Stimulated activated CD4-positive, alpha-beta T cell treated with anti-CD3 and anti-CD28 coated beads, Interleukin-1b, Interleukin-23, amount 100 ng/mL, for 24 hours (primary cell): ENCODE results near the gene CTF1.
"Not testable (repeated sequence)": the region's sequence is repeated elsewhere in the genome, so short reads cannot be mapped to it uniquely, and the experiment has no call there.

Source experiments
- DNase-seq, 4 experiments: peaks; one replicate each; pipeline ENCODE4 v3.0.0-alpha.2; 2020; ENCODE audit warnings: low read depth in 4 of 4, low spot score in 1 of 4

CTF1 gene

GRCh38 chr16:30887927-30888326 is 8.5 kb upstream of the CTF1 start:
- no peak for DNase-seq

DNA sequence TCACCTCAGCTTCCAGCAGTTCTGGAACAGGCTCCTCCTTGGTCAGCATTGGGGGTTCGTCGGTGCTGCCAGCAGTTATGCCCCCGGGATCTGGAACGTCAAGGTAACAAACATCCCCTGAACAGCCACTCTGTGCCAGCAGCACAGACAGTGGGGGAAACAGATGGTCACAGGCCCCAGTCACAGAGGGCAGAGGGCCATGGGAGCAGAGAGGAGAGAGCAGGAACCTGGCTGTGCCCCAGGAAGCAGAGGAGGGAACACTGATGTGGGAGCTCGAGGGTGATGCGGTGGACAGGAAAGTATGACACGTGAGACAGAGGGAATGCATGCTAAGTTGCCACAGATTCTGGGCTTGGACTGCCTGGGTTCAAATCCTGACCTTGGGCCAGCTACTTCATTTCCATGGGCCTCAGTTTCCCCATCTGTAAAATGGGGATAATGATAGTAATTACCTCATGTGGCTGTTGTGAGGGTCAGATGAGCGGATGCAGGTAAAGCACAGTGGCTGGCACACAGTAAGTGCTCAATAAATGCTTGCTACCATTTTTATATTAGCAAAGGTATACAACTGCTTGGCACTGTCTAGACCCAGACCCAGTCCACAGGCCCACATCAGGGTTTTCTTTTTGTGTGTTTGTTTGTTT is 7.4 kb upstream of the CTF1 start:
- DNase-seq, result no peak

- DNase-seq, result no peak
These were observed 6.7 kb upstream of the CTF1 start for GRCh38 chr16:30889721-30890120.

GRCh38 chr16:30891043-30891823 is 5.2 kb upstream of the CTF1 start:
- DNase-seq, result not testable (repeated sequence)

DNA sequence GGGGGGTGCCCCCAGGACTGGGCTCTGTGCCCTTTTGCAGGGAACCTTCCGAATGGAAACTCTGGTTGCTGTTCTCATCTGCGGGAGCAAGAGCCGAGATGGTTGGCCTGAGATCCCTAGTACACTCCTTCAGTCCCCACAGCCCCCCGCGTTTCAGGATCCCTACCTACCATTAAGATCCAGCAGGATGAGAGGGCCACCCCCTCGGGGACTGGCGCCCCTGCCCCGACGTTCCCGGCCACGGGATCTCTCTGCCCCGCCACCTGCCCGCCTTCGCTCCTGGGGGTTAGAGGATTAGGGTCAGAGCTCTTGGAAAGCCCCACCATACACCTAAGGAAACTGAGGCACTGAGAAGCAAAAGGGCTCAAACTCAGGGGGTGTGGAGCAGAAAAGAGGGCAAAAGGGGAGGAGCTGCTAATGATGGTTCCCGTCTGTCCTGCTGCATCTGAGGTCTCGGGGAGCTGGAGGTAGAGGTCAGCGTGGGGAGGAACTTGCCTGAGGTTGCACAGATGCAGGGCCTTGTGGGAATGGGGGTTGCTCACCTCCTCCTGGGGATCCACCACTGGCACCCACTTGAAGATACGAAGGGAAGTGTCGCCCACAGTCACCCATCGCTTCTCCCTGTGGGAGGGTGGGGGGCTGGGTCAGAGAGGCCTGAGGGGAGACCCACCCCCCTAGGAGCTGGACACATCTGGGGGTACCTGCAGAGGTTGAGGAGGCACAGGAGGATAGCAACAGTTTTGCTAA is 3.6 kb upstream of the CTF1 start:
- no peak for DNase-seq

GRCh38 chr16:30893417-30893743 is 3.0 kb upstream of the CTF1 start:
- no peak for DNase-seq

- DNase-seq, result peak; percentile 61 to 88 (median 70)
These were observed 2.5 kb upstream of the CTF1 start, which contains the start of gene BCL7C for GRCh38 chr16:30893744-30894539. TSS of gene BCL7C (minus strand) at chr16:30894077. CDS start at chr16:30893944, 133 bp downstream.

GRCh38 chr16:30894540-30895368 is 1.7 kb upstream of the CTF1 start:
- no peak for DNase-seq

GRCh38 chr16:30895627-30896260 is 670 bp upstream of the CTF1 start:
- no peak for DNase-seq

GRCh38 chr16:30896889-30897733 is 697 bp downstream of the CTF1 start:
- peak; percentile 57 to 75 (median 64) for DNase-seq

- no peak for DNase-seq
These were observed 3.4 kb downstream of the CTF1 start for GRCh38 chr16:30899794-30900193.

GRCh38 chr16:30900588-30900987 is 4.2 kb downstream of the CTF1 start:
- DNase-seq, result no peak

GRCh38 chr16:30901201-30902028 is 5.0 kb downstream of the CTF1 start:
- no peak for DNase-seq

GRCh38 chr16:30902029-30902972 is 5.9 kb downstream of the CTF1 start:
- DNase-seq, result no peak

GRCh38 chr16:30903002-30903401 is 6.6 kb downstream of the CTF1 start:
- DNase-seq, result no peak

DNA sequence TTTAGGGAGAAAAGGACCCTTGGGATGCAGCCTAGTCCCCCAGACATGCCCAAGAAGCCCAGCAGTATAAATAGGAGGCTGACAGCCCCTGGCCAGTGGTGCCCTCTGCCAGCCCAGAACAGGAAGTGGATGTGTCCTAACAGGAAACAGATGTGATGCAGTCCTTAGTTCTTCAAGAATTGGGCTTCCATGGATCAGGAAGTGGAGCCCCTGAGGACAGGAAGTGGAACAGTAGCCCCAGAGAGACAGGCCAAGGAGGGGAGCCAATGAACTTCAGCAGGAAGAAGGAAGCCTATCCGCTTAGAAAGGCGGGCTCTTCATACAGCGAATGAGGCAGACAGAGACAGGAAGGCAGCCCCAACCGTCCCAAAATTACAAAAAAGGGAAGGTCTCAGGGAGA is 7.2 kb downstream of the CTF1 start:
- no peak for DNase-seq
